DND-41 (cell line): ENCODE data around the gene SYNDIG1.

ENCODE experiments used
- ATAC-seq: fragments of 200-7000 bp; cut with Tn5 transposase; 3 replicates; pipeline ENCODE4 v1.9.1; 2021; ENCODE audit warnings: low read depth; ENCODE audit not compliant: insufficient read depth
- DNase-seq: peaks from one replicate; pipeline ENCODE4 v3.0.0-alpha.2; 2020
- H2AFZ ChIP-seq: 2 replicates; pipeline ENCODE4 v1.6.0; 2012; ENCODE audit warnings: low read depth, low read length
- H3K27ac ChIP-seq: 2 replicates; pipeline ENCODE4 v1.5.1; 2012; ENCODE audit warnings: low read length, inconsistent platforms
- H3K27me3 ChIP-seq: fragments of 200-600 bp; sonication (generic); 2 replicates; pipeline ENCODE4 v1.6.0; 2012; ENCODE audit warnings: low read length, mild to moderate bottlenecking, inconsistent platforms; ENCODE audit not compliant: insufficient read depth, poor library complexity
- H3K36me3 ChIP-seq: 2 replicates; pipeline ENCODE4 v1.5.1; 2012; ENCODE audit warnings: low read length, inconsistent platforms; ENCODE audit not compliant: insufficient read depth
- H3K4me1 ChIP-seq: 2 replicates; pipeline ENCODE4 v1.5.1; 2012; ENCODE audit warnings: mild to moderate bottlenecking, low read length; ENCODE audit not compliant: insufficient read depth
- H3K4me2 ChIP-seq: 2 replicates; pipeline ENCODE4 v1.6.0; 2012; ENCODE audit warnings: mild to moderate bottlenecking, moderate library complexity, low read length, inconsistent platforms; ENCODE audit not compliant: insufficient read depth
- H3K4me3 ChIP-seq, 2 experiments: fragments of 200-600 bp in 1 of 2; shearing (Covaris generic) in 1 of 2; 2 replicates each; pipeline ENCODE4 v1.5.1; 2012 to 2016; ENCODE audit warnings: inconsistent platforms in 2 of 2, low read length in 2 of 2, mild to moderate bottlenecking in 2 of 2, low read depth in 1 of 2, moderate library complexity in 1 of 2
- H3K79me2 ChIP-seq: 2 replicates; pipeline ENCODE4 v1.6.0; 2012; ENCODE audit warnings: low read length, inconsistent platforms; ENCODE audit not compliant: insufficient read depth
- H3K9ac ChIP-seq: 2 replicates; pipeline ENCODE4 v1.6.0; 2012; ENCODE audit warnings: low read depth, mild to moderate bottlenecking, inconsistent platforms, low read length, moderate library complexity
- H3K9me3 ChIP-seq: 2 replicates; pipeline ENCODE4 v1.5.1; 2012; ENCODE audit warnings: low read length, moderate library complexity, mild to moderate bottlenecking, inconsistent platforms; ENCODE audit not compliant: insufficient read depth, severe bottlenecking
- H4K20me1 ChIP-seq: 2 replicates; pipeline ENCODE4 v1.6.0; 2012; ENCODE audit warnings: low read length; ENCODE audit not compliant: insufficient read depth
- CTCF ChIP-seq: IDR thresholded peaks from 2 replicates; pipeline ENCODE4 v1.5.1; 2012; ENCODE audit warnings: borderline replicate concordance, low read length, moderate library complexity, mild to moderate bottlenecking; ENCODE audit not compliant: poor library complexity, severe bottlenecking; ENCODE audit errors: extremely low read depth
- EZH2 ChIP-seq: IDR thresholded peaks from 3 replicates; pipeline ENCODE4 v1.6.1; 2012; ENCODE audit warnings: borderline replicate concordance, low read depth, mild to moderate bottlenecking, moderate library complexity, low read length, inconsistent platforms; ENCODE audit not compliant: severe bottlenecking

SYNDIG1 gene

GRCh38 chr20:24468401-24469115 is 871 bp upstream of the SYNDIG1 start:
- no peaks in the 10 kb centered on the region for H3K79me2 ChIP-seq
- no peaks in the 10 kb centered on the region for H3K4me1 ChIP-seq
- H3K27me3 ChIP-seq: no peaks in the 10 kb centered on the region
- H3K9me3 ChIP-seq: no peaks in the 10 kb centered on the region
- TF ChIP-seq CTCF: no peak
- TF ChIP-seq EZH2: no peak
- H3K4me2 ChIP-seq: no peak overlapping the region
- no peak overlapping the region for H3K9ac ChIP-seq
- no peaks in the 10 kb centered on the region for H3K36me3 ChIP-seq
- no peak overlapping the region for H3K4me3 ChIP-seq
- no peak overlapping the region for H2AFZ ChIP-seq
- no peaks in the 10 kb centered on the region for H4K20me1 ChIP-seq
- H3K27ac ChIP-seq: no peak overlapping the region
- ATAC-seq: no peak
- no peak for DNase-seq

GRCh38 chr20:24469894-24470745 is 691 bp downstream of the SYNDIG1 start:
- DNase-seq (no peak), ATAC-seq (no peak)
- H3K36me3 ChIP-seq: no peaks in the 10 kb centered on the region
- H3K4me2 ChIP-seq: no peak overlapping the region
- no peak for TF ChIP-seq EZH2
- TF ChIP-seq CTCF: no peak
- H3K9me3 ChIP-seq: no peaks in the 10 kb centered on the region
- no peaks in the 10 kb centered on the region for H3K27me3 ChIP-seq
- no peak overlapping the region for H3K27ac ChIP-seq
- no peaks in the 10 kb centered on the region for H3K4me1 ChIP-seq
- no peak overlapping the region for H3K4me3 ChIP-seq
- no peak overlapping the region for H2AFZ ChIP-seq
- H3K79me2 ChIP-seq: no peaks in the 10 kb centered on the region
- no peaks in the 10 kb centered on the region for H4K20me1 ChIP-seq
- no peak overlapping the region for H3K9ac ChIP-seq

- no peak for ATAC-seq
- Histone ChIP-seq H3K36me3 (no peaks in the 10 kb centered on the region), H3K9ac (no peak overlapping the region), H3K4me3 (no peak overlapping the region), H3K4me2 (no peak overlapping the region), H3K27ac (no peak overlapping the region), H3K27me3 (no peaks in the 10 kb centered on the region), H2AFZ (no peak overlapping the region), H4K20me1 (no peaks in the 10 kb centered on the region), H3K9me3 (no peaks in the 10 kb centered on the region), H3K4me1 (no peaks in the 10 kb centered on the region), H3K79me2 (no peaks in the 10 kb centered on the region)
- DNase-seq: no peak
- TF ChIP-seq CTCF: no peak
- no peak for TF ChIP-seq EZH2
Measured at GRCh38 chr20:24470746-24471582, 1.5 kb downstream of the SYNDIG1 start.
